H1 (cell line): ENCODE data around the gene ELAVL2. TPM values are rescaled to one million over a fixed set of nuclear protein-coding genes. Genes with fewer than 3 reads are reported as not detected.

Experiments used
- CTCF ChIA-PET: fragments of 300-600 bp; sonication (Branson Sonifier 250); formaldehyde crosslinking; loops from one replicate; lab custom pipeline; 2021; ENCODE audit not compliant: partially characterized antibody; lab: Charles Lee
- POLR2A ChIA-PET: fragments of 300-600 bp; sonication (Branson Sonifier 250); formaldehyde crosslinking; loops from one replicate; lab custom pipeline; 2021; ENCODE audit warnings: inconsistent platforms; ENCODE audit not compliant: partially characterized antibody; lab: Charles Lee
- DNase-seq, 2 experiments: peaks; one replicate each; pipeline versions ENCODE4 v3.0.0 to v3.0.0-alpha.2; 2010 to 2022; ENCODE audit warnings: low spot score in 2 of 2, low read depth in 1 of 2, mixed read lengths in 1 of 2
- FAIRE-seq: peaks from 2 replicates; lab custom pipeline; 2011; peaks lifted over from hg19 to GRCh38; lab: Jason Lieb, UNC
- H2AFZ ChIP-seq: 2 replicates; pipeline ENCODE4 v1.8.1; 2012; ENCODE audit warnings: low read length, inconsistent platforms
- H2AK5ac ChIP-seq: 2 replicates; pipeline ENCODE4 v1.6.1; 2013; ENCODE audit warnings: low read depth, low read length
- H2BK120ac ChIP-seq: replicated peaks from 2 replicates; pipeline ENCODE3; 2013; ENCODE audit warnings: low read depth, low read length, inconsistent platforms
- H2BK12ac ChIP-seq: 2 replicates; pipeline ENCODE4 v1.6.1; 2013; ENCODE audit warnings: low read depth, low read length
- H2BK15ac ChIP-seq: 2 replicates; pipeline ENCODE4 v1.6.1; 2013; ENCODE audit warnings: low read length
- H2BK20ac ChIP-seq: 2 replicates; pipeline ENCODE4 v1.6.1; 2013; ENCODE audit warnings: low read length
- H2BK5ac ChIP-seq: 2 replicates; pipeline ENCODE4 v1.6.1; 2013; ENCODE audit warnings: low read depth, low read length
- H3K14ac ChIP-seq: 2 replicates; pipeline ENCODE4 v1.6.1; 2013; ENCODE audit warnings: inconsistent platforms; ENCODE audit not compliant: insufficient read length
- H3K18ac ChIP-seq: 2 replicates; pipeline ENCODE4 v1.6.1; 2013; ENCODE audit warnings: low read length; ENCODE audit errors: extremely low read depth
- H3K23ac ChIP-seq: 2 replicates; pipeline ENCODE4 v1.6.1; 2013; ENCODE audit warnings: inconsistent platforms; ENCODE audit not compliant: insufficient read length
- H3K23me2 ChIP-seq: 2 replicates; pipeline ENCODE4 v1.6.1; 2013; ENCODE audit warnings: low read depth, low read length
- H3K27ac ChIP-seq: 2 replicates; pipeline ENCODE4 v1.6.1; 2011; ENCODE audit warnings: low read depth, low read length, inconsistent platforms
- H3K27me3 ChIP-seq, 4 experiments: replicated peaks in 1 of 4; 1 replicate in 1 of 4; 2 replicates in 3 of 4; pipeline versions ENCODE4 v1.6.1 to v1.8.1; 2011 to 2013; ENCODE audit warnings: low read length in 3 of 4, mild to moderate bottlenecking in 3 of 4, inconsistent platforms in 2 of 4, mixed read lengths in 2 of 4, moderate library complexity in 1 of 4; ENCODE audit not compliant: control insufficient read depth in 3 of 4, insufficient read depth in 3 of 4; ENCODE audit errors: extremely low read depth in 1 of 4
- H3K36me3 ChIP-seq, 4 experiments: 2 replicates each; pipeline versions ENCODE4 v1.6.1 to v1.8.1; 2011 to 2013; ENCODE audit warnings: mild to moderate bottlenecking in 4 of 4, low read length in 3 of 4, moderate library complexity in 2 of 4, control low read depth in 1 of 4, inconsistent platforms in 1 of 4; ENCODE audit not compliant: insufficient read depth in 4 of 4, control insufficient read depth in 2 of 4
- H3K4ac ChIP-seq: replicated peaks from 2 replicates; pipeline ENCODE3; 2013; ENCODE audit warnings: low read length, low read depth, mixed read lengths, inconsistent platforms; ENCODE audit not compliant: insufficient read length
- H3K4me1 ChIP-seq, 4 experiments: replicated peaks in 1 of 4; 1 replicate in 1 of 4; 2 replicates in 3 of 4; pipeline versions ENCODE4 v1.6.1 to v1.8.1; 2011 to 2013; ENCODE audit warnings: low read length in 3 of 4, inconsistent platforms in 2 of 4, mixed read lengths in 1 of 4; ENCODE audit not compliant: insufficient read depth in 4 of 4, control insufficient read depth in 3 of 4
- H3K4me2 ChIP-seq, 2 experiments: 2 replicates each; pipeline versions ENCODE4 v1.6.1 to v1.8.1; 2011 to 2013; ENCODE audit warnings: low read depth in 2 of 2, low read length in 2 of 2, control low read depth in 1 of 2, inconsistent platforms in 1 of 2, mild to moderate bottlenecking in 1 of 2; ENCODE audit not compliant: insufficient read depth in 1 of 2
- H3K4me3 ChIP-seq, 4 experiments: fragments of 200-600, 300-600 bp in 1 of 4; sonication (generic), shearing (Covaris generic), sonication (Bioruptor Twin) in 1 of 4; 2 replicates each; pipeline versions ENCODE4 v1.5.1 to v1.8.1; 2011 to 2016; ENCODE audit warnings: low read length in 4 of 4, low read depth in 3 of 4, control low read depth in 2 of 4, inconsistent platforms in 2 of 4, mild to moderate bottlenecking in 2 of 4, mixed read lengths in 1 of 4, moderate library complexity in 1 of 4; ENCODE audit not compliant: insufficient read depth in 2 of 4; ENCODE audit errors: extremely low read depth in 1 of 4
- H3K56ac ChIP-seq: replicated peaks from 2 replicates; pipeline ENCODE3; 2013; ENCODE audit warnings: low read depth, mild to moderate bottlenecking, mixed read lengths, low read length, inconsistent platforms; ENCODE audit not compliant: insufficient read length
- H3K79me1 ChIP-seq: 2 replicates; pipeline ENCODE4 v1.6.1; 2013; ENCODE audit warnings: low read depth, low read length, control low read depth
- H3K79me2 ChIP-seq, 2 experiments: 2 replicates each; pipeline versions ENCODE4 v1.6.1 to v1.8.1; 2012 to 2013; ENCODE audit warnings: low read length in 2 of 2, mild to moderate bottlenecking in 2 of 2, inconsistent platforms in 1 of 2; ENCODE audit not compliant: insufficient read depth in 2 of 2, control insufficient read depth in 1 of 2
- H3K9ac ChIP-seq, 4 experiments: replicated peaks in 1 of 4; 1 replicate in 1 of 4; 2 replicates in 3 of 4; pipeline versions ENCODE4 v1.6.1 to v1.8.1; 2011 to 2013; ENCODE audit warnings: low read depth in 3 of 4, low read length in 3 of 4, control low read depth in 2 of 4, mild to moderate bottlenecking in 2 of 4, moderate library complexity in 2 of 4, inconsistent platforms in 1 of 4; ENCODE audit errors: extremely low read depth in 1 of 4
- H3K9me3 ChIP-seq, 2 experiments: 2 replicates each; pipeline versions ENCODE4 v1.6.1 to v1.8.1; 2012 to 2013; ENCODE audit warnings: mild to moderate bottlenecking in 2 of 2, moderate library complexity in 2 of 2, control low read depth in 1 of 2, inconsistent platforms in 1 of 2, low read depth in 1 of 2, low read length in 1 of 2, mixed read lengths in 1 of 2; ENCODE audit not compliant: insufficient read depth in 2 of 2
- H4K20me1 ChIP-seq, 2 experiments: replicated peaks in 1 of 2; 2 replicates each; pipeline versions ENCODE3 to v1.8.1; 2011 to 2013; ENCODE audit warnings: inconsistent platforms in 2 of 2, low read length in 2 of 2, mild to moderate bottlenecking in 1 of 2; ENCODE audit not compliant: insufficient read depth in 2 of 2, control insufficient read depth in 1 of 2
- H4K5ac ChIP-seq: 2 replicates; pipeline ENCODE4 v1.6.1; 2013; ENCODE audit warnings: low read length, low read depth, mixed read lengths, inconsistent platforms; ENCODE audit not compliant: insufficient read length
- H4K8ac ChIP-seq: 2 replicates; pipeline ENCODE4 v1.8.0; 2013; ENCODE audit warnings: mild to moderate bottlenecking, moderate library complexity, low read length, inconsistent platforms; ENCODE audit not compliant: insufficient read depth; ENCODE audit errors: extremely low read depth
- H4K91ac ChIP-seq: replicated peaks from 2 replicates; pipeline ENCODE3; 2013; ENCODE audit warnings: low read length, mixed read lengths, inconsistent platforms; ENCODE audit not compliant: insufficient read length
- BACH1 ChIP-seq: IDR thresholded peaks from 2 replicates; pipeline ENCODE4 v1.6.1; 2012; ENCODE audit warnings: low read length, improper control_type of control experiment
- BRCA1 ChIP-seq: IDR thresholded peaks from 2 replicates; pipeline ENCODE4 v1.6.1; 2012; ENCODE audit warnings: low read depth, low read length, improper control_type of control experiment
- CBX5 ChIP-seq: fragments of 300-800, 300-1000 bp; sonication (generic); IDR thresholded peaks from 2 replicates; pipeline ENCODE4 v1.7.1; 2016; ENCODE audit warnings: antibody characterized with exemption, low read length, low read depth
- GABPA ChIP-seq: IDR thresholded peaks from 2 replicates; pipeline ENCODE4 v1.6.1; 2011; ENCODE audit warnings: mild to moderate bottlenecking, low read length, moderate library complexity, borderline replicate concordance; ENCODE audit not compliant: insufficient read depth
- HDAC6 ChIP-seq: IDR thresholded peaks from one replicate; pipeline ENCODE4 v1.7.1; 2012; ENCODE audit warnings: low read depth, mild to moderate bottlenecking, inconsistent platforms, low read length, moderate library complexity
- JUND ChIP-seq: IDR thresholded peaks from 2 replicates; pipeline ENCODE4 v1.6.1; 2011; ENCODE audit warnings: mild to moderate bottlenecking, improper control_type of control experiment, low read length
- NANOG ChIP-seq: IDR thresholded peaks from 2 replicates; pipeline ENCODE4 v1.6.1; 2011; ENCODE audit warnings: low read length, low read depth, mild to moderate bottlenecking, inconsistent platforms; ENCODE audit not compliant: insufficient read depth, poor library complexity, severe bottlenecking
- NRF1 ChIP-seq: IDR thresholded peaks from 2 replicates; pipeline ENCODE4 v1.6.1; 2011; ENCODE audit warnings: mild to moderate bottlenecking, low read depth, low read length, improper control_type of control experiment
- POLR2A ChIP-seq, 2 experiments: IDR thresholded peaks; 1 replicate in 1 of 2; 2 replicates in 1 of 2; pipeline ENCODE4 v1.6.1; 2011; ENCODE audit warnings: low read depth in 2 of 2, low read length in 2 of 2, mild to moderate bottlenecking in 2 of 2; ENCODE audit errors: control extremely low read depth in 1 of 2
- RNF2 ChIP-seq: fragments of 200-900, 300-1000 bp; sonication (generic); IDR thresholded peaks from 2 replicates; pipeline ENCODE4 v1.7.1; 2016; ENCODE audit warnings: borderline replicate concordance, low read depth, mild to moderate bottlenecking, antibody characterized with exemption, low read length; ENCODE audit not compliant: poor library complexity, severe bottlenecking; ENCODE audit errors: missing control alignments
- SIX5 ChIP-seq: IDR thresholded peaks from 2 replicates; pipeline ENCODE4 v1.6.1; 2011; ENCODE audit warnings: mild to moderate bottlenecking, low read depth, low read length
- SP2 ChIP-seq: IDR thresholded peaks from 2 replicates; pipeline ENCODE4 v1.6.1; 2012; ENCODE audit warnings: mild to moderate bottlenecking, low read length, inconsistent platforms
- WGBS, 2 experiments: shearing (Covaris generic) in 1 of 2; methylation state at CpG; one replicate each; pipeline versions ENCODE4 v1.1.6 to v1.1.7; 2013 to 2015; ENCODE audit warnings: low lambda C conversion rate in 2 of 2, mixed read lengths in 2 of 2, inconsistent platforms in 1 of 2, low coverage in 1 of 2, missing lambda C conversion rate in 1 of 2; ENCODE audit not compliant: insufficient replicate concordance in 2 of 2, insufficient coverage in 1 of 2, insufficient read length in 1 of 2; ENCODE audit errors: extremely low coverage in 1 of 2, missing lambda C conversion rate in 1 of 2; 5-methylcytosine and 5-hydroxymethylcytosine counted together
- polyA plus RNA-seq, 7 experiments: library from polyadenylated mRNA; depleted of rRNA in 3 of 7; stranded (reverse) in 5 of 7; unstranded in 2 of 7; fragments of >200 nt in 5 of 7; fragments of 200-250 nt in 2 of 7; gene quantifications; 1 replicate in 5 of 7; 2 replicates in 1 of 7; 4 replicates in 1 of 7; pipeline versions ENCODE4 v1.2.1 to v1.2.3, GENCODE V29; 2011 to 2013; ENCODE audit warnings: missing spikeins in 2 of 7, mixed read lengths in 2 of 7
- total RNA-seq: library from RNA; stranded (reverse); fragmentation: NEBNext Ultra II Directional; extraction: Animal tissue kit (Norgen Biotek cat#: 25700); gene quantifications from 2 replicates; pipeline ENCODE4 v1.2.1, GENCODE V29; 2021

Gene ELAVL2
- total and polyA plus RNA-seq, 2 of the 8 experiments (the other 6 are each of a cell fraction or from before 2014, with no cell fraction given), result 4.9 to 21.9 TPM

GRCh38 chr9:23677446-23677845, 148.6 kb downstream of the ELAVL2 start:
- peaks cover 0 to 15% (median 2%) of the 10 kb centered on the region in 4 experiments; a peak in 4 of 8 replicates for H3K36me3 ChIP-seq
- H3K4me1 ChIP-seq, result peaks cover 0 to 3% (median 0%) of the 10 kb centered on the region in 4 experiments; a peak in 4 of 7 replicates
- H3K79me1 ChIP-seq, result peaks cover 2% of the 10 kb centered on the region; the same call in 1 of the 2 replicates
- H2AK5ac ChIP-seq, result no peak overlapping the region
- H4K5ac ChIP-seq, result no peak overlapping the region
- H3K4me3 ChIP-seq, result no peak overlapping the region
- no peak overlapping the region for H3K4ac ChIP-seq
- H4K8ac ChIP-seq, result no peak overlapping the region
- no peaks in the 10 kb centered on the region for H4K20me1 ChIP-seq
- 85% methylated on average over 3 of the region's 3 CpGs; no CpG with 5 or more reads in 1 of the 2 experiments for WGBS, 2 experiments
- no peak overlapping the region for H4K91ac ChIP-seq
- no peak overlapping the region for H2BK12ac ChIP-seq
- peaks cover 0 to 8% of the 10 kb centered on the region in 2 experiments; a peak in 1 of 4 replicates for H3K79me2 ChIP-seq
- H2BK5ac ChIP-seq, result no peak overlapping the region
- no peak overlapping the region for H3K23ac ChIP-seq
- H3K56ac ChIP-seq, result no peak overlapping the region
- ChIA-PET POLR2A (no interaction called here), CTCF (no interaction called here)
- DNase-seq (no peak), FAIRE-seq (no peak)
- H2AFZ ChIP-seq, result no peak overlapping the region
- H2BK120ac ChIP-seq, result no peak overlapping the region
- no peak overlapping the region for H2BK20ac ChIP-seq
- TF ChIP-seq RNF2 (no peak), CBX5 (no peak), SIX5 (no peak), SP2 (no peak), POLR2A (IDR thresholded peaks at IDR 0.05; ENCODE audit: control extremely low read depth in 1 of 2, low read depth in 2 of 2, low read length in 2 of 2) (no peak), JUND (no peak), BRCA1 (no peak), BACH1 (no peak), NANOG (no peak), HDAC6 (no peak), GABPA (no peak), NRF1 (no peak)
- no peak overlapping the region for H2BK15ac ChIP-seq
- H3K9ac ChIP-seq, result no peak overlapping the region
- H3K14ac ChIP-seq, result no peak overlapping the region
- H3K18ac ChIP-seq, result no peak overlapping the region
- H3K4me2 ChIP-seq, result no peak overlapping the region
- 0 out of 4 replicates have a peak, but pooled peaks cover 0 to 3% of the 10 kb centered on the region in 2 experiments for H3K9me3 ChIP-seq
- H3K27me3 ChIP-seq, result no peaks in the 10 kb centered on the region
- H3K27ac ChIP-seq, result no peak overlapping the region
- no peaks in the 10 kb centered on the region for H3K23me2 ChIP-seq
